Stomach (tissue), 9 donors: Measurements from ENCODE around the gene SEC22A. TPM values are rescaled to one million over a fixed set of nuclear protein-coding genes. Genes with fewer than 3 reads are reported as not detected.
A peak's percentile ranks its signal among the peaks of the same experiment; 100 is the strongest.

Source experiments
- DNase-seq, 2 donors: peaks; one replicate each; pipeline versions ENCODE4 v3.0.0 to v3.0.0-alpha.2; 2013 to 2019
- H3K27ac ChIP-seq, 5 donors: fragments of 200-600 bp in 4 of 5; sonication (generic) in 4 of 5; one replicate each; pipeline ENCODE4 v1.5.1; 2013 to 2019; ENCODE audit warnings: mild to moderate bottlenecking in 1 of 5, moderate library complexity in 1 of 5
- H3K27me3 ChIP-seq, 3 donors: fragments of 200-600 bp; sonication (generic); one replicate each; pipeline ENCODE4 v1.5.1; 2017 to 2019; ENCODE audit warnings: mixed run types in 1 of 3
- H3K36me3 ChIP-seq, 4 donors: fragments of 200-600 bp; sonication (generic); 1 replicate in 3 of 4; 2 replicates in 1 of 4; pipeline ENCODE4 v1.5.1; 2016 to 2019
- H3K4me1 ChIP-seq, 4 donors: fragments of 200-600 bp; sonication (generic); one replicate each; pipeline ENCODE4 v1.5.1; 2016 to 2019
- H3K4me3 ChIP-seq, 4 donors: fragments of 200-600 bp; sonication (generic) in 3 of 4; one replicate each; pipeline ENCODE4 v1.5.1; 2016 to 2019; ENCODE audit warnings: mild to moderate bottlenecking in 1 of 4
- H3K9me3 ChIP-seq, 4 donors: fragments of 200-600 bp; sonication (generic); one replicate each; pipeline ENCODE4 v1.5.1; 2016 to 2019
- EP300 ChIP-seq: sonication (generic); formaldehyde crosslinking; IDR thresholded peaks from one replicate; pipeline ENCODE4 v1.6.1; 2017; ENCODE audit warnings: antibody characterized with exemption
- POLR2A ChIP-seq, 4 donors: fragments of 450-650 bp; IDR thresholded peaks; one replicate each; pipeline ENCODE4 v1.6.1; 2016; ENCODE audit warnings: antibody characterized with exemption in 4 of 4, control low read depth in 2 of 4, mild to moderate bottlenecking in 1 of 4, moderate library complexity in 1 of 4
- POLR2AphosphoS5 ChIP-seq, 3 donors: sonication (generic); formaldehyde crosslinking; IDR thresholded peaks; one replicate each; pipeline ENCODE4 v1.6.1; 2016; ENCODE audit warnings: antibody characterized with exemption in 3 of 3
- WGBS, 5 donors: extraction: QIAGEN DNeasy Blood & Tissue Kit in 3 of 5; methylation state at CpG; one replicate each; pipeline versions ENCODE4 v1.1.5 to v1.1.7; 2013 to 2018; 5-methylcytosine and 5-hydroxymethylcytosine counted together
- intact Hi-C: fragments of 100-400 bp; cut with DNase I; formaldehyde crosslinking; loops from one replicate; pipeline ENCODE4 v1.15.1; 2023; ENCODE audit warnings: low total_unique reads
- polyA plus RNA-seq, 3 donors: library from polyadenylated mRNA; stranded (reverse); fragments of 200-250 nt; gene quantifications; one replicate each; pipeline ENCODE4 v1.2.3, GENCODE V29; 2013
- total RNA-seq, 5 donors: library from RNA; depleted of rRNA; stranded (reverse); fragments of >200 nt; gene quantifications; one replicate each; pipeline versions ENCODE4 v1.1.0 to v1.2.3, GENCODE V29; 2014 to 2016
- TF ChIP-seq, protein P1 (sequence below), 7 experiments: fragments of 450-650 bp in 4 of 7; fragments of 200-600 bp in 3 of 7; sonication (generic) in 3 of 7; IDR thresholded peaks; one replicate each; pipeline ENCODE4 v1.5.1; 2016 to 2019; ENCODE audit warnings: antibody characterized with exemption in 7 of 7, control low read depth in 2 of 7, mild to moderate bottlenecking in 1 of 7
- donor health status: healthy with polysubstance abuse.
- donor health status: Bipolar disorder and iron deficiency.
- donor health status: healthy.

Gene SEC22A
- total and polyA plus RNA-seq, 8 donors = 1.6 to 26.6 (median 6.7) TPM; not detected in 1

DNA sequence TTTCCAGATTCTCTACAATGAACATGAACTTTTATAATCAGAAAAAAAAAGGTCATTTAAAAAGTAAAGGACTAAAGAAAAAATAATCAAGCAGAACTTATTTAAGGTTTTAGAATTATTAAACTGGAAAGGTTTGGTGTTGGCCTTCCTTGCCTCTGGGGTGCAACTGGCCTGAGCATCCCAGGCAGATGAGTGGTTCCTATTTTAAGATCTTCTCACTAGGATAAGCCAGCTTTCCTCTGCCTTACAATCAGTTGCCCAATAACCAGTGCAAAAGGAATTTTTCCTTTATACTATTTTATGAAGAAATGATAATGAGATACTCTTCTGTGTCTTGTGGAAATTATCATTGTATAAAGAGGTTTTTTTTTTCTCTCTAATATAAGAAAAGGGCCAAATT is 56.6 kb downstream of the SEC22A start:
- TF ChIP-seq EP300 (no peak), POLR2AphosphoS5 (IDR thresholded peaks at IDR 0.05) (no peak), POLR2A (IDR thresholded peaks at IDR 0.05) (no peak)
- TF ChIP-seq, protein P1, sequence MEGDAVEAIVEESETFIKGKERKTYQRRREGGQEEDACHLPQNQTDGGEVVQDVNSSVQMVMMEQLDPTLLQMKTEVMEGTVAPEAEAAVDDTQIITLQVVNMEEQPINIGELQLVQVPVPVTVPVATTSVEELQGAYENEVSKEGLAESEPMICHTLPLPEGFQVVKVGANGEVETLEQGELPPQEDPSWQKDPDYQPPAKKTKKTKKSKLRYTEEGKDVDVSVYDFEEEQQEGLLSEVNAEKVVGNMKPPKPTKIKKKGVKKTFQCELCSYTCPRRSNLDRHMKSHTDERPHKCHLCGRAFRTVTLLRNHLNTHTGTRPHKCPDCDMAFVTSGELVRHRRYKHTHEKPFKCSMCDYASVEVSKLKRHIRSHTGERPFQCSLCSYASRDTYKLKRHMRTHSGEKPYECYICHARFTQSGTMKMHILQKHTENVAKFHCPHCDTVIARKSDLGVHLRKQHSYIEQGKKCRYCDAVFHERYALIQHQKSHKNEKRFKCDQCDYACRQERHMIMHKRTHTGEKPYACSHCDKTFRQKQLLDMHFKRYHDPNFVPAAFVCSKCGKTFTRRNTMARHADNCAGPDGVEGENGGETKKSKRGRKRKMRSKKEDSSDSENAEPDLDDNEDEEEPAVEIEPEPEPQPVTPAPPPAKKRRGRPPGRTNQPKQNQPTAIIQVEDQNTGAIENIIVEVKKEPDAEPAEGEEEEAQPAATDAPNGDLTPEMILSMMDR (IDR thresholded peaks at IDR 0.05) = no peak
- Histone ChIP-seq H3K4me3 (no peak overlapping the region), H3K36me3 (peaks cover 0 to 26% (median 20%) of the 10 kb centered on the region in 4 donors), H3K27me3 (no peaks in the 10 kb centered on the region), H3K27ac (no peak overlapping the region), H3K9me3 (no peaks in the 10 kb centered on the region), H3K4me1 (no peaks in the 10 kb centered on the region)
- intact Hi-C loops = loop anchor here (10.0 kb wide), 1 partner anchor 314 kb away; no protein-coding TSS in a partner anchor
- DNase-seq = no peak

DNA sequence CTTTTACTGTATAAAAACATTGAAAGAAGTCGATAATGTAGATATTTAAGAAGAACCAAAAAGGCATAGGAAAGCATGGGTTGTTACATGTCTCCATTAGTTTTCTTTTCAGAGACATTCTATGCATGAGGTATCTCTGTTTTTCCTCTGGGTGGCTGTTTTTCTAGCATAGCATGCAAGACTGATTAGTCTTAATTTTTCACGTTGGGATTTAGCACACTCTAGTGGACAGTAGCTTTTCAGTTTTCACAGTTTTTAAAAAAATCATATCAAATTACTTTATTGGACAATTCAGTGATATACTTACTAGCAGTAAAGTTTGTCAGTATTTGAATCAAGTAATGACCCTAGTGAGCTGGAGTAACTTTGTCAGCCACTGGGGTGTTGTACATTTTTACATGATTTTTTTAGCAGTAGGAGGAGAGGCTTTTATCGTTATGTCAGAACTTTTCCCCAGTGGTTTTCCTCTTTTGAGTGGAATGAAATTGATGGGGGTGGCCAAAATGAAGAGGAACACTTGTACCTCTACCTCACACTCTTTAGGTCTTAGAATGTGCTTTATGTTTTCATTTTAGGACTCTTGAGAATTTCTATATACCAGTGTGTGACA is 57.2 kb downstream of the SEC22A start:
- Histone ChIP-seq H3K36me3 (peaks cover 0 to 28% (median 23%) of the 10 kb centered on the region in 4 donors), H3K27me3 (no peaks in the 10 kb centered on the region), H3K4me3 (no peak overlapping the region), H3K4me1 (no peaks in the 10 kb centered on the region), H3K9me3 (no peaks in the 10 kb centered on the region), H3K27ac (no peak overlapping the region)
- no peak for TF ChIP-seq POLR2A (IDR thresholded peaks at IDR 0.05)
- no peak for TF ChIP-seq EP300
- TF ChIP-seq, protein P1 (IDR thresholded peaks at IDR 0.05) = peak in 5 of 7 experiments; percentile 22 to 63 (median 40)
- no peak for TF ChIP-seq POLR2AphosphoS5 (IDR thresholded peaks at IDR 0.05)
- intact Hi-C loops = loop anchor here (10.0 kb wide), 1 partner anchor 314 kb away; no protein-coding TSS in a partner anchor
- 48 to 50% (median 49%) methylated on average over 3 of the region's 3 CpGs for WGBS, 5 donors
- DNase-seq = peak in 1 of 2 donors; percentile 78

DNA sequence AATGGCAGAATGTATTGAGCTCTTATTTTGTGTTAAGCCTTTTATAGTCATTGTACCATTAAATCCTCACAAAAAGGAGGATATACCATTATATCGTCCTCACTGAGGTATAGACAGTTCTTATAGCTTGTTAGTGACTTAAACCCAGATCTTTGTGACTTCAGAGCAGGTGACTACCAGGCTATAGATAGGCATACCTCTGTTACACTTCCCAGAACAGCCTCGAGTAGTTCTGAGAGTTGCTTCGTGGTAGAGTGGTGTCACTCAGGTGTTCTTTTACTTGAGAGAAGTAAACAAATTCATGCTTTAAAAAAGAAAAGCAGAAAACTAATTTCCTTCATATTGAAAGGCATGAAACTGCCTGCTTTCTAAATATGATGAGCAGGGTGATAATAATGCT is 59.9 kb downstream of the SEC22A start:
- H3K27ac ChIP-seq = no peak overlapping the region
- no peaks in the 10 kb centered on the region for H3K9me3 ChIP-seq
- no peaks in the 10 kb centered on the region for H3K4me1 ChIP-seq
- H3K4me3 ChIP-seq = no peak overlapping the region
- TF ChIP-seq EP300 = no peak
- WGBS, 5 donors = 68 to 86% (median 77%) methylated on average over 3 of the region's 3 CpGs
- no peaks in the 10 kb centered on the region for H3K27me3 ChIP-seq
- peaks cover 0 to 29% (median 24%) of the 10 kb centered on the region in 4 donors for H3K36me3 ChIP-seq
- DNase-seq = no peak
- intact Hi-C loops = no loop called here

DNA sequence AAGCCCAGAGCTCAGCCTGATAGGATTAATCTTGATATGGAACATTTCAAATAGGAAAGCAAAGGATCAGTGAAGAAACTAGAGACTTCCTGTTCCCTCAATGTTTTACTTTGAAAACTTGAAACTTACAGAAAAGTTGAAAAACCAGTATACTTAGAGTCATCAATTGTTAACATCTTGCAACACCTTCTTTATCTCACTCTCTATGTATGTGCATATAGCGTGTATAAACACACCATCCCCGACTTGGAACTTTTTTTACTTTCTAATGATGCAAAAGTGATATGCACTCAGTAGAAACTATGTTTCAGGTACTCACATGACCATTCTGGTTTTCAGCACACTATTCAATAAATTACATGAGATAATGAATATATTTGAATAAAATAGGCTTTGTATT is 60.5 kb downstream of the SEC22A start:
- H3K4me3 ChIP-seq = no peak overlapping the region
- intact Hi-C loops = no loop called here
- 51 to 76% (median 60%) methylated on average over 2 of the region's 2 CpGs for WGBS, 5 donors

More for the DNA sequence above, 60.5 kb downstream of the SEC22A start:
- no peaks in the 10 kb centered on the region for H3K9me3 ChIP-seq
- DNase-seq = no peak
- TF ChIP-seq, protein P1 (IDR thresholded peaks at IDR 0.05) = no peak
- TF ChIP-seq POLR2AphosphoS5 (IDR thresholded peaks at IDR 0.05) (no peak), EP300 (no peak), POLR2A (IDR thresholded peaks at IDR 0.05) (no peak)
- H3K27ac ChIP-seq = no peak overlapping the region
- no peaks in the 10 kb centered on the region for H3K4me1 ChIP-seq
- no peaks in the 10 kb centered on the region for H3K27me3 ChIP-seq
- peaks cover 0 to 27% (median 20%) of the 10 kb centered on the region in 4 donors for H3K36me3 ChIP-seq
